Calu3 (cell line): Measurements from ENCODE around the gene DOCK11. TPM values are rescaled to one million over a fixed set of nuclear protein-coding genes. Genes with fewer than 3 reads are reported as not detected.

Experiments used
- BruUV-seq: library from RNA; stranded (reverse); fragments of 400-500 nt; replicated peaks from 2 replicates; lab custom pipeline; 2021; lab: Mats Ljungman, UMichigan
- CTCF ChIA-PET: fragments of 300-600 bp; sonication (Branson Sonifier 250); formaldehyde crosslinking; loops from one replicate; lab custom pipeline; 2022; ENCODE audit warnings: antibody characterized with exemption; lab: Charles Lee
- DNase-seq: peaks from one replicate; pipeline ENCODE4 v3.0.0; 2022
- H3K27ac Mint-ChIP-seq: one replicate; pipeline ENCODE4 v1.8.0; 2022; ENCODE audit warnings: mixed read lengths; ENCODE audit not compliant: unreplicated experiment
- H3K27me3 Mint-ChIP-seq: one replicate; pipeline ENCODE4 v1.8.0; 2022; ENCODE audit warnings: mixed read lengths; ENCODE audit not compliant: unreplicated experiment
- H3K36me3 Mint-ChIP-seq: one replicate; pipeline ENCODE4 v1.8.0; 2022; ENCODE audit warnings: mild to moderate bottlenecking, moderate library complexity, mixed read lengths; ENCODE audit not compliant: insufficient read depth, unreplicated experiment
- H3K4me1 Mint-ChIP-seq: one replicate; pipeline ENCODE4 v1.8.0; 2022; ENCODE audit warnings: mild to moderate bottlenecking, low read depth, mixed read lengths; ENCODE audit not compliant: unreplicated experiment
- H3K4me3 Mint-ChIP-seq: one replicate; pipeline ENCODE4 v1.8.0; 2022; ENCODE audit warnings: mild to moderate bottlenecking, low read depth, moderate library complexity, mixed read lengths; ENCODE audit not compliant: unreplicated experiment
- H3K9me3 Mint-ChIP-seq: one replicate; pipeline ENCODE4 v1.8.0; 2022; ENCODE audit warnings: low read depth, mixed read lengths; ENCODE audit not compliant: unreplicated experiment
- CTCF ChIP-seq: fragments of 200-600 bp; IDR thresholded peaks from one replicate; pipeline ENCODE4 v1.8.0; 2022; ENCODE audit warnings: antibody characterized with exemption; ENCODE audit not compliant: unreplicated experiment
- intact Hi-C: fragments of 100-400 bp; cut with micrococcal nuclease; formaldehyde crosslinking; loops from one replicate; pipeline ENCODE4 v1.10.0; 2022; ENCODE audit not compliant: unreplicated experiment
- total RNA-seq: library from RNA; stranded (reverse); gene quantifications from 2 replicates; pipeline ENCODE4 v1.2.3, GENCODE V29; 2022

The DOCK11 gene
- total RNA-seq, 1 experiment from 2014 or later = 1.9 TPM

GRCh38 chrX:118637997-118638396 lies 142.4 kb downstream of the DOCK11 start:
- Mint-ChIP-seq H3K9me3 (no peaks in the 10 kb centered on the region), H3K27ac (no peak overlapping the region), H3K27me3 (no peaks in the 10 kb centered on the region), H3K4me3 (no peak overlapping the region), H3K36me3 (no peaks in the 10 kb centered on the region), H3K4me1 (no peaks in the 10 kb centered on the region)
- no TSS peak for BruUV-seq
- CTCF ChIA-PET = no interaction called here
- DNase-seq = no peak
- TF ChIP-seq CTCF = no peak
- intact Hi-C loops = loop anchor here (1.0 kb wide), 1 partner anchor 169 kb away; no protein-coding TSS in a partner anchor

- BruUV-seq = no TSS peak
- peak; percentile 15 for DNase-seq
- H3K4me3 Mint-ChIP-seq = no peak overlapping the region
- intact Hi-C loops = loop anchor here (1.0 to 5.0 kb wide), 2 partner anchors 83 to 163 kb away; partner anchors contain the start of gene IL13RA1
- H3K9me3 Mint-ChIP-seq = no peaks in the 10 kb centered on the region
- H3K4me1 Mint-ChIP-seq = peaks cover 7% of the 10 kb centered on the region
- no peak for TF ChIP-seq CTCF
- CTCF ChIA-PET = interaction anchor here (1.2 to 1.5 kb wide), 2 partner anchors 83 to 163 kb away, joined by 5 to 11 read pairs; partner anchors contain the start of gene IL13RA1
- no peak overlapping the region for H3K27ac Mint-ChIP-seq
- H3K36me3 Mint-ChIP-seq = no peaks in the 10 kb centered on the region
- no peaks in the 10 kb centered on the region for H3K27me3 Mint-ChIP-seq
Observed at GRCh38 chrX:118644378-118644777, 148.8 kb downstream of the DOCK11 start.

GRCh38 chrX:118652717-118653116 lies 157.1 kb downstream of the DOCK11 start:
- DNase-seq = peak; percentile 5
- Mint-ChIP-seq H3K27ac (no peak overlapping the region), H3K4me1 (no peaks in the 10 kb centered on the region), H3K27me3 (no peaks in the 10 kb centered on the region), H3K9me3 (no peaks in the 10 kb centered on the region), H3K36me3 (no peaks in the 10 kb centered on the region), H3K4me3 (no peak overlapping the region)
- TF ChIP-seq CTCF = no peak
- intact Hi-C loops = no loop called here
- BruUV-seq = no TSS peak
- CTCF ChIA-PET = no interaction called here

GRCh38 chrX:118654331-118654730 lies 158.7 kb downstream of the DOCK11 start:
- intact Hi-C loops = no loop called here
- no TSS peak for BruUV-seq
- no peak overlapping the region for H3K27ac Mint-ChIP-seq
- H3K9me3 Mint-ChIP-seq = no peaks in the 10 kb centered on the region
- CTCF ChIA-PET = no interaction called here
- H3K27me3 Mint-ChIP-seq = no peaks in the 10 kb centered on the region
- no peak overlapping the region for H3K4me3 Mint-ChIP-seq
- no peaks in the 10 kb centered on the region for H3K4me1 Mint-ChIP-seq
- no peaks in the 10 kb centered on the region for H3K36me3 Mint-ChIP-seq
- TF ChIP-seq CTCF = no peak
- no peak for DNase-seq
